ENCODE measurements around the gene PITX2.
"Not testable (repeated sequence)": the region's sequence is repeated elsewhere in the genome, so short reads cannot be mapped to it uniquely, and the experiment has no call there.

The PITX2 gene

DNA sequence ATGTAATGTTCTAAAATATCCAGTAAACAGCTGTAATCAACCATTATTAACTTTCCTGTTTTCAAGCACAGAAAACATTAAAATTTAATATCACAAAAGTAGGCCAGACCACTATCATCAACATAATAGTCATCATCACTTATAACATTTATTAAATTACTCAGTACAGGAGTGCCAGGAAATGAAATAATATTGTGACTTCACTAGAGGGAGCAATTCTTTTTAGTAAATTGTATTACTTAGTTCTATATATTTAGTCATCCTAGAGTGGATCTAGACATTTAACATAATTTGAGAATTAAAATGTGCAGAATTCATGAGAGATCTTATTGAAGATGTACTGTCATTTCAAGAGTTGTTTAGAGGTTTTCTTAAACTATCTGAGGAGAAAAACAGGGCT lies 33.6 kb downstream of the PITX2 start:
- no peaks in the 10 kb centered on the region for H3F3A ChIP-seq (ENCODE audit: insufficient read depth, low read length)
- DNase-seq, result no peak
- no peaks in the 10 kb centered on the region for H3K36me3 ChIP-seq (replicated peaks; ENCODE audit: insufficient read depth, low read length)
- H2AFZ ChIP-seq (ENCODE audit: low read length), result no peak overlapping the region
- TF ChIP-seq, protein P1, sequence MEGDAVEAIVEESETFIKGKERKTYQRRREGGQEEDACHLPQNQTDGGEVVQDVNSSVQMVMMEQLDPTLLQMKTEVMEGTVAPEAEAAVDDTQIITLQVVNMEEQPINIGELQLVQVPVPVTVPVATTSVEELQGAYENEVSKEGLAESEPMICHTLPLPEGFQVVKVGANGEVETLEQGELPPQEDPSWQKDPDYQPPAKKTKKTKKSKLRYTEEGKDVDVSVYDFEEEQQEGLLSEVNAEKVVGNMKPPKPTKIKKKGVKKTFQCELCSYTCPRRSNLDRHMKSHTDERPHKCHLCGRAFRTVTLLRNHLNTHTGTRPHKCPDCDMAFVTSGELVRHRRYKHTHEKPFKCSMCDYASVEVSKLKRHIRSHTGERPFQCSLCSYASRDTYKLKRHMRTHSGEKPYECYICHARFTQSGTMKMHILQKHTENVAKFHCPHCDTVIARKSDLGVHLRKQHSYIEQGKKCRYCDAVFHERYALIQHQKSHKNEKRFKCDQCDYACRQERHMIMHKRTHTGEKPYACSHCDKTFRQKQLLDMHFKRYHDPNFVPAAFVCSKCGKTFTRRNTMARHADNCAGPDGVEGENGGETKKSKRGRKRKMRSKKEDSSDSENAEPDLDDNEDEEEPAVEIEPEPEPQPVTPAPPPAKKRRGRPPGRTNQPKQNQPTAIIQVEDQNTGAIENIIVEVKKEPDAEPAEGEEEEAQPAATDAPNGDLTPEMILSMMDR (IDR thresholded peaks at IDR 0.05; ENCODE audit: low read length), result no peak; the same call in 1 of the 2 replicates
- no peak for TF ChIP-seq EZH2phosphoT487 (IDR thresholded peaks at IDR 0.05; ENCODE audit: low read length)
- TF ChIP-seq EZH2 (optimal IDR thresholded peaks at IDR 0.05; ENCODE audit: low read depth, low read length), result no peak
- no peak overlapping the region for H3K4me3 ChIP-seq (ENCODE audit: low read length)
- H3K9ac ChIP-seq (ENCODE audit: low read length), result no peak overlapping the region
- H3K27me3 ChIP-seq (replicated peaks; ENCODE audit: insufficient read depth, low read length), result no peaks in the 10 kb centered on the region
- H3K27ac ChIP-seq (ENCODE audit: low read length), result no peak overlapping the region
- no peaks in the 10 kb centered on the region for H4K20me1 ChIP-seq (ENCODE audit: insufficient read depth, low read length)
- H3K79me2 ChIP-seq (ENCODE audit: low read length), result no peaks in the 10 kb centered on the region
- no peaks in the 10 kb centered on the region for H3K4me1 ChIP-seq (ENCODE audit: low read length)
- H3K9me3 ChIP-seq (replicated peaks; ENCODE audit: insufficient read depth, low read length), result no peaks in the 10 kb centered on the region
- H3K4me2 ChIP-seq (ENCODE audit: low read depth, low read length), result no peak overlapping the region
- no peaks in the 10 kb centered on the region for H3K9me2 ChIP-seq (replicated peaks; ENCODE audit: insufficient read depth, low read length)

DNA sequence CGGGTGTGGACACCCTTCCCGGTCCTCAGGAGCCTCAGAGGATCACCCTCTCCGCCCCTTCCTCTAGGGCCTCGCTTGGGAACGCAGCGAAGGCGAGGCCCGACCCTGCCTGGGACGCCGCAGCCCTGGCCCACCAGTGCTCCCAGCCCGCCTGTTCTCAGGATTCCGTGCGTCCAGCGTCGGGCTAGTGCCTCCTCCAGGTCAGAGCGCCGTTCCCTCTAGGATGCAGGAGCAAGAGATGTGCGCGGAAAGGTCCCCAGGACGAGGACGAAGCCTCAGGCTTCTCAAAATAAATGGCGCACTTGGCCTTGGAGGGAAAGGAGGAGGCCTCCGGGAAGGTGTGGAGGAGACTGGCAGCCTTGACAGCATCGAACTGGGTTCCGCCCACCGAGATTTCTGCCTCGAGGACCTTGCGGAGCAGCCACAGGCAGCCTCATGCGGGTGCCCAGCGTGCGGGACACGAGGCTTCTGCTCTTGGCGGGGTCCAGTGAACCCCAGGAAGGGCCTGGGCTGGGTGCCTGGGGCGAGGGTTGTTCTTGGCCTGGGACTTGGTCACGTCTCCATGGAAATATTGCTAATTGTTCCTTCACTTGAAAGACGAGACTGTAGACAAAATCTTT lies 35.1 kb downstream of the PITX2 start:
- H3K4me2 ChIP-seq (ENCODE audit: low read depth, low read length), result no peak overlapping the region
- H3K36me3 ChIP-seq (replicated peaks; ENCODE audit: insufficient read depth, low read length), result no peaks in the 10 kb centered on the region
- TF ChIP-seq EZH2phosphoT487 (IDR thresholded peaks at IDR 0.05; ENCODE audit: low read length) (no peak), EZH2 (optimal IDR thresholded peaks at IDR 0.05; ENCODE audit: low read depth, low read length) (no peak)
- TF ChIP-seq, protein P1 (IDR thresholded peaks at IDR 0.05; ENCODE audit: low read length), result no peak
- H3K4me3 ChIP-seq (ENCODE audit: low read length), result no peak overlapping the region
- H3K4me1 ChIP-seq (ENCODE audit: low read length), result no peaks in the 10 kb centered on the region
- no peaks in the 10 kb centered on the region for H4K20me1 ChIP-seq (ENCODE audit: insufficient read depth, low read length)
- no peaks in the 10 kb centered on the region for H3K27me3 ChIP-seq (replicated peaks; ENCODE audit: insufficient read depth, low read length)
- H3K9ac ChIP-seq (ENCODE audit: low read length), result no peak overlapping the region
- no peaks in the 10 kb centered on the region for H3K79me2 ChIP-seq (ENCODE audit: low read length)
- no peaks in the 10 kb centered on the region for H3K9me2 ChIP-seq (replicated peaks; ENCODE audit: insufficient read depth, low read length)
- DNase-seq, result no peak
- no peaks in the 10 kb centered on the region for H3F3A ChIP-seq (ENCODE audit: insufficient read depth, low read length)
- no peak overlapping the region for H3K27ac ChIP-seq (ENCODE audit: low read length)
- H2AFZ ChIP-seq (ENCODE audit: low read length), result no peak overlapping the region
- no peaks in the 10 kb centered on the region for H3K9me3 ChIP-seq (replicated peaks; ENCODE audit: insufficient read depth, low read length)

DNA sequence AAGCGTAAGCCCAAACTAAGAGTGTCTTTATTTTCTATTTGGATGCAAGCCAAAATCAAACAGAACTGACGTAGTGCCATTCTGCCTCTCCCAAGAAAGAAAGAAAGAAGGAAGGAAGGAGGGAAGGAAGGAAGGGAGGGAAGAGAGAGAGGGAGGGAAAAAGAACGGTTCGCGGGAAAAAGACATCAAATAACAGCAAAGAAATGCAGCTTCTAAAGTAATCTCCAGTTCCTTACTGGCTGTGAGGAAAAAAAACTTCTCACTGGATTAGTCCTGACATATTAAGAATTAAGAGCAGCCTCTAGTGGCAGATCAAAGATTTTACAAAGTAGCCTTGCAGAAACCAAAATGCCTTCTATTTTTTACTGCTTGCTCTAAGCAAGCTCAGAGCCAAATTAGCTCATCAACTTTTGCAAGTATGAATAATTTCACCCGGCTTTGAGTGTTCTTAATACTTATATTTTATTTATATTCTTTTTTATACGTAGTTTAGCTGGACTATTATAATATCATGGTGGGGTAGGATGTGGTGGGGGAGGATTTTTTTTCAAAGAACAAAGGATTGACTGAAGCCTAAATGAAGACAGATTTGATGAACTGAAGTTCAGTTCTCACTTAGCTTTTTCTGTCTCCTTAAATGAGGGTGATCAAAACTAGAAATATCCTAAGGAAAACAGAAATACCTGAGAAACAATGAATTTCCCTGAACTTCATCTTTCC lies 36.6 kb downstream of the PITX2 start:
- Histone ChIP-seq H3K27me3 (replicated peaks; ENCODE audit: insufficient read depth, low read length) (no peaks in the 10 kb centered on the region), H3K36me3 (replicated peaks; ENCODE audit: insufficient read depth, low read length) (no peaks in the 10 kb centered on the region), H3K9me3 (replicated peaks; ENCODE audit: insufficient read depth, low read length) (no peaks in the 10 kb centered on the region), H3K4me2 (ENCODE audit: low read depth, low read length) (no peak overlapping the region), H3K4me1 (ENCODE audit: low read length) (no peaks in the 10 kb centered on the region), H3K27ac (ENCODE audit: low read length) (no peak overlapping the region), H3K9ac (ENCODE audit: low read length) (no peak overlapping the region), H3K9me2 (replicated peaks; ENCODE audit: insufficient read depth, low read length) (no peaks in the 10 kb centered on the region), H3K79me2 (ENCODE audit: low read length) (no peaks in the 10 kb centered on the region), H3K4me3 (ENCODE audit: low read length) (no peak overlapping the region), H4K20me1 (ENCODE audit: insufficient read depth, low read length) (no peaks in the 10 kb centered on the region), H3F3A (ENCODE audit: insufficient read depth, low read length) (no peaks in the 10 kb centered on the region), H2AFZ (ENCODE audit: low read length) (no peak overlapping the region)
- TF ChIP-seq, protein P1 (IDR thresholded peaks at IDR 0.05; ENCODE audit: low read length), result peak; percentile 26
- TF ChIP-seq EZH2 (optimal IDR thresholded peaks at IDR 0.05; ENCODE audit: low read depth, low read length), result no peak
- peak; percentile 43 for DNase-seq

DNA sequence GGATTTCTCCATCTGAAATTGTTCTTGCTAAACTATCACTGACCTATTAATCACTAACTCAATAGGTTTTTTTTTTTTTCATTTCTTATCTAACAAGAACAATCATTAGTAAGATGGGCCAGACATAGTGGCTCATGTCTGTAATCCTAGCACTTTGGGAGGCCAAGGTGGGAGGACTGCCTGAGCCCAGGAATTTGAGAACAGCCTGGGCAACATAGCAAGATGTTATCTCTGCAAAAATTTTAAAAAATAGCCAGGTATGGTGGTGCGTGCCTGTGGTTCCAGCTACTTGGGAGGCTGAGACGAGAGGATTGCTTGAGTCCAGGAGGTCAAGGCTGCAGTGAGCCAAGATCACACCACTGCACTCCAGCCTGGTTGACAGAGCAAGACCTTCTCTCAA lies 46.2 kb downstream of the PITX2 start:
- not testable (repeated sequence) for H2AFZ ChIP-seq (ENCODE audit: low read length); H3K9me3 ChIP-seq (replicated peaks; ENCODE audit: insufficient read depth, low read length); H3K4me1 ChIP-seq (ENCODE audit: low read length); H3K27me3 ChIP-seq (replicated peaks; ENCODE audit: insufficient read depth, low read length); H3F3A ChIP-seq (ENCODE audit: insufficient read depth, low read length); DNase-seq; H3K27ac ChIP-seq (ENCODE audit: low read length); H3K9ac ChIP-seq (ENCODE audit: low read length); H3K9me2 ChIP-seq (replicated peaks; ENCODE audit: insufficient read depth, low read length); H3K79me2 ChIP-seq (ENCODE audit: low read length); H3K4me2 ChIP-seq (ENCODE audit: low read depth, low read length); H4K20me1 ChIP-seq (ENCODE audit: insufficient read depth, low read length); H3K4me3 ChIP-seq (ENCODE audit: low read length); H3K36me3 ChIP-seq (replicated peaks; ENCODE audit: insufficient read depth, low read length)
